GM12878 (cell line): ENCODE results near the gene RASSF6. TPM values are rescaled to one million over a fixed set of nuclear protein-coding genes. Genes with fewer than 3 reads are reported as not detected.

Experiments used
- BCL11A ChIP-seq: IDR thresholded peaks from 2 replicates; pipeline ENCODE4 v1.6.1; 2011; ENCODE audit warnings: low read depth, low read length
- CBX5 ChIP-seq: sonication (generic); IDR thresholded peaks from 2 replicates; pipeline ENCODE4 v1.6.1; 2016; ENCODE audit warnings: low read depth, moderate library complexity, mild to moderate bottlenecking, inconsistent platforms
- CHD1 ChIP-seq: IDR thresholded peaks from 2 replicates; pipeline ENCODE4 v1.6.1; 2012; ENCODE audit warnings: low read depth, low read length, improper control_type of control experiment
- CHD4 ChIP-seq: fragments of 200-600 bp; sonication (generic); IDR thresholded peaks from 2 replicates; pipeline ENCODE4 v1.6.1; 2016; ENCODE audit warnings: mild to moderate bottlenecking
- ESRRA ChIP-seq: IDR thresholded peaks from 2 replicates; pipeline ENCODE4 v1.6.1; 2012; ENCODE audit warnings: mild to moderate bottlenecking, low read length, improper control_type of control experiment
- HDAC6 ChIP-seq: fragments of 200-600 bp; sonication (generic); IDR thresholded peaks from one replicate; pipeline ENCODE4 v1.8.0; 2017; ENCODE audit warnings: antibody characterized with exemption; ENCODE audit not compliant: unreplicated experiment
- KAT2A ChIP-seq: conservative IDR thresholded peaks from 2 replicates; pipeline ENCODE4 v1.6.1; 2011; ENCODE audit warnings: low read depth, low read length; ENCODE audit not compliant: control insufficient read depth
- NFIC ChIP-seq: IDR thresholded peaks from 2 replicates; pipeline ENCODE4 v1.6.1; 2012; ENCODE audit warnings: low read depth, mild to moderate bottlenecking, inconsistent platforms, low read length, moderate library complexity
- NR2C2 ChIP-seq: IDR thresholded peaks from 2 replicates; pipeline ENCODE4 v1.6.1; 2011; ENCODE audit warnings: borderline replicate concordance, low read depth; ENCODE audit not compliant: control insufficient read depth, insufficient read length
- PBX3 ChIP-seq: IDR thresholded peaks from 2 replicates; pipeline ENCODE4 v1.6.1; 2011; ENCODE audit warnings: mild to moderate bottlenecking, low read depth, low read length, moderate library complexity; ENCODE audit not compliant: insufficient replicate concordance
- RELA ChIP-seq: fragments of 450-650 bp; IDR thresholded peaks from 2 replicates; pipeline ENCODE4 v1.8.0; 2014; ENCODE audit warnings: borderline replicate concordance; ENCODE audit not compliant: partially characterized antibody
- RELB ChIP-seq: fragments of 450-650 bp; IDR thresholded peaks from 2 replicates; pipeline ENCODE4 v1.6.1; 2017; ENCODE audit warnings: low read depth, mild to moderate bottlenecking, moderate library complexity
- RUNX3 ChIP-seq: IDR thresholded peaks from 2 replicates; pipeline ENCODE4 v1.6.1; 2012; ENCODE audit warnings: low read length, inconsistent platforms
- SUZ12 ChIP-seq: fragments of 200-600 bp; sonication (generic); IDR thresholded peaks from one replicate; pipeline ENCODE4 v1.6.1; 2018; ENCODE audit warnings: antibody characterized with exemption, mild to moderate bottlenecking; ENCODE audit not compliant: unreplicated experiment
- YBX1 ChIP-seq: fragments of 450-650 bp; IDR thresholded peaks from 2 replicates; pipeline ENCODE4 v1.6.1; 2016; ENCODE audit warnings: antibody characterized with exemption
- ZNF687 ChIP-seq: fragments of 450-650 bp; IDR thresholded peaks from 2 replicates; pipeline ENCODE4 v1.6.1; 2017; ENCODE audit warnings: mild to moderate bottlenecking, moderate library complexity
- polyA plus RNA-seq, 11 experiments: library from polyadenylated mRNA; depleted of rRNA in 4 of 11; unstranded in 6 of 11; stranded (reverse) in 5 of 11; fragments of >200 nt; fragmentation: Nextera tagmentation in 4 of 11; fragmentation: Illumina TruSeq in 1 of 11; extraction: Ambion mirVana in 4 of 11; extraction: Trizol in 1 of 11; gene quantifications; 1 replicate in 1 of 11; 2 replicates in 10 of 11; pipeline versions ENCODE4 v1.2.1 to v1.2.3, GENCODE V29; 2011 to 2016; ENCODE audit warnings: inconsistent platforms in 2 of 11, missing spikeins in 2 of 11, low read depth in 1 of 11
- total RNA-seq, 4 experiments: library from RNA; depleted of rRNA in 3 of 4; stranded (reverse); fragments of >200 nt in 3 of 4; fragmentation: Illumina TruSeq in 1 of 4; extraction: Trizol in 1 of 4; gene quantifications; 2 replicates each; pipeline versions ENCODE4 v1.2.1 to v1.2.3, GENCODE V29; 2013 to 2021
- TF ChIP-seq, protein P1 (sequence below): IDR thresholded peaks from 2 replicates; pipeline ENCODE4 v1.6.1; 2011; ENCODE audit warnings: low read depth, low read length, improper control_type of control experiment, borderline replicate concordance
- TF ChIP-seq, protein P2 (sequence below): IDR thresholded peaks from 2 replicates; pipeline ENCODE4 v1.6.1; 2011; ENCODE audit warnings: borderline replicate concordance, low read depth, mild to moderate bottlenecking, moderate library complexity, low read length; ENCODE audit not compliant: insufficient read depth, poor library complexity, severe bottlenecking
- TF ChIP-seq, protein P3 (sequence below): IDR thresholded peaks from 2 replicates; pipeline ENCODE4 v1.6.1; 2012; ENCODE audit warnings: low read depth, low read length, improper control_type of control experiment

RASSF6 gene
- total and polyA plus RNA-seq, 10 of the 15 experiments (the other 5 are each of a cell fraction or from before 2014, with no cell fraction given), result 0.28 to 2.9 (median 0.54) TPM

DNA sequence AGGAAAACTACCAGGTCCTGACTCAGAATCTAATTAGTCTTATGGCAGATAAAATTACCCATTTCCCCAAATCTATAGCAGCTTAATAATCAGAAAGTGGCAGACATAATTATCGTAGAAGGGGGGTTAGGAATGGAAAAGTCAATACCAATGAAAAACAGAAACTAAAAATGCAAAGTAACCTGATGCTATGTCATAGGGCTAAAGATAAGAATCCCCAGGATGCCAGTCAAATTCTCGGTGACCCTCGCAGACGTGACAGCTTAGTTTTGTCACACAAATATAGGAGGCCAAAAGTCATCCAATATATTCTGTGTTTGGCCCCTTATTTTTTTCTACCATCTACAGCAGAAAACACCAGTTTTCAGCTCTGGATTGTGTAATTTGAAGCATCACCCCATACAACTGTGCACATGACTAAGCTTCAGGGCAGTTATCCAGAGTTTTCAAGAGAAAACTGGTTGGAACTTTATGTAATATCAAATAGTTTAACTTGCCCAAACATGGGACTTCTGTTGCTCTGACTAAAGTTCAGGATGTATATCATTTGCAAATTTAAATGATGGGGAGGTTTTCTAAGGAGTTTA, 30.9 kb downstream of the RASSF6 start (continued):
- peak; percentile 75; the same call in 1 of the 2 replicates for TF ChIP-seq ZNF687
- no peak for TF ChIP-seq SUZ12
- TF ChIP-seq RELA, result no peak
- TF ChIP-seq, protein P1, sequence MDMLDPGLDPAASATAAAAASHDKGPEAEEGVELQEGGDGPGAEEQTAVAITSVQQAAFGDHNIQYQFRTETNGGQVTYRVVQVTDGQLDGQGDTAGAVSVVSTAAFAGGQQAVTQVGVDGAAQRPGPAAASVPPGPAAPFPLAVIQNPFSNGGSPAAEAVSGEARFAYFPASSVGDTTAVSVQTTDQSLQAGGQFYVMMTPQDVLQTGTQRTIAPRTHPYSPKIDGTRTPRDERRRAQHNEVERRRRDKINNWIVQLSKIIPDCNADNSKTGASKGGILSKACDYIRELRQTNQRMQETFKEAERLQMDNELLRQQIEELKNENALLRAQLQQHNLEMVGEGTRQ, result no peak
- TF ChIP-seq RELB, result no peak
- TF ChIP-seq NR2C2, result no peak
- TF ChIP-seq, protein P2, sequence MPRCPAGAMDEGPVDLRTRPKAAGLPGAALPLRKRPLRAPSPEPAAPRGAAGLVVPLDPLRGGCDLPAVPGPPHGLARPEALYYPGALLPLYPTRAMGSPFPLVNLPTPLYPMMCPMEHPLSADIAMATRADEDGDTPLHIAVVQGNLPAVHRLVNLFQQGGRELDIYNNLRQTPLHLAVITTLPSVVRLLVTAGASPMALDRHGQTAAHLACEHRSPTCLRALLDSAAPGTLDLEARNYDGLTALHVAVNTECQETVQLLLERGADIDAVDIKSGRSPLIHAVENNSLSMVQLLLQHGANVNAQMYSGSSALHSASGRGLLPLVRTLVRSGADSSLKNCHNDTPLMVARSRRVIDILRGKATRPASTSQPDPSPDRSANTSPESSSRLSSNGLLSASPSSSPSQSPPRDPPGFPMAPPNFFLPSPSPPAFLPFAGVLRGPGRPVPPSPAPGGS, result no peak
- TF ChIP-seq RUNX3, result no peak
- no peak for TF ChIP-seq HDAC6
- TF ChIP-seq, protein P3, sequence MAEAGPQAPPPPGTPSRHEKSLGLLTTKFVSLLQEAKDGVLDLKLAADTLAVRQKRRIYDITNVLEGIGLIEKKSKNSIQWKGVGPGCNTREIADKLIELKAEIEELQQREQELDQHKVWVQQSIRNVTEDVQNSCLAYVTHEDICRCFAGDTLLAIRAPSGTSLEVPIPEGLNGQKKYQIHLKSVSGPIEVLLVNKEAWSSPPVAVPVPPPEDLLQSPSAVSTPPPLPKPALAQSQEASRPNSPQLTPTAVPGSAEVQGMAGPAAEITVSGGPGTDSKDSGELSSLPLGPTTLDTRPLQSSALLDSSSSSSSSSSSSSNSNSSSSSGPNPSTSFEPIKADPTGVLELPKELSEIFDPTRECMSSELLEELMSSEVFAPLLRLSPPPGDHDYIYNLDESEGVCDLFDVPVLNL, result no peak
- TF ChIP-seq CBX5, result no peak
- no peak for TF ChIP-seq KAT2A
- TF ChIP-seq BCL11A, result 0 out of 2 replicates have a peak, but pooled peaks have one; percentile 15
- TF ChIP-seq CHD4, result no peak
- peak; percentile 75 for TF ChIP-seq PBX3
- TF ChIP-seq CHD1, result 0 out of 2 replicates have a peak, but pooled peaks have one; percentile 55
- TF ChIP-seq YBX1, result no peak
- no peak for TF ChIP-seq NFIC
- TF ChIP-seq ESRRA, result no peak
